ENCODE results near the gene SQOR.
"Not testable (repeated sequence)": the region's sequence is repeated elsewhere in the genome, so short reads cannot be mapped to it uniquely, and the experiment has no call there.

The SQOR gene

DNA sequence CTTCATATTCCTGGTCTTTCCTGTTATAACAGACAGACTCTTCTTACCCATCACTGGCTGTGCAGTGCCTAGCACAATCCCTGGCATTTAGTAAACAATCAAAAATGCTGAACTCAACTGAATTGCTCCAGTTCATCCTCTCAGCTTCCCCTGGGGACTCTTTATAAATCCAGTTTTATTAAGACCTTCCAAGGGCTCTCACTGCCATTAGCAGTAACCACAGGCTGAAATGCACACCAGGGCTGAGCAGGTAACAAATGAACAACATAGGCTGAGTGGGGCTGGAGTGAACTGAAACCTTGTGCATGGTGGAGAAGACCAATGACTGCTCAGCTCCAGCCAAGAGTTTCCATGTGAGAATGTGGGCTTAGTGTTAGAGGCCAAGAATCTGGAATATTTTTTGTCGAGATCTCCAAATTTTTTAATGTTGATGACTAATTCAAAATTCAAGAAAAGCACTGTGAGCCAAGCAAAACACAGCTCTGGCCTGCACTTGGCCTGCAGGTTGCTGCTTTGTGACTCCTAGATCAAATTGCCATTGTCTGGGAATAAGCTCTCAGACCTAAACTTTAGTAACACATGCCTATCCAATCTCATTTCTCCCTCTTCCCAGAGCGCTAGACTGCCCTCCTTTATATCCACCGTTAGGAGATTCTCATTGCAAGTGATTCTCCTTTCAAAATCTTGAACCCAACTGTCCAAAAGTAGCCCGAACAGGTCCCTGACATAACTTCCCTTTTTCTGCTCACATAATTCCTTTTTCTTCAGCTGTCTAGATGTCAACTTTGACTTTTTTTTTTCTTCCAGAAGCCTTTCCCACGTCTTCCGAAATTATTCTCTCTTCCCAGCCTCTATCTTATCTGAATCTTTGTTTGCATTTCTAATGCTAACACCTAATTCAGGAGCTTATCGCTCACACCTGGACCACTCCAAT, 7.4 kb downstream of the SQOR start:
- no peak for DNase-seq (ENCODE audit: low spot score in 2 of 2)
- H3K36me3 Mint-ChIP-seq = peaks cover 20% of the 10 kb centered on the region
- no peak overlapping the region for H3K27ac Mint-ChIP-seq
- peaks cover 40% of the 10 kb centered on the region for H3K4me1 Mint-ChIP-seq
- no peak overlapping the region for H3K4me3 Mint-ChIP-seq
- no peak for ATAC-seq (ENCODE audit: low read depth)
- H3K27me3 Mint-ChIP-seq = no peaks in the 10 kb centered on the region
- H3K9me3 Mint-ChIP-seq = no peaks in the 10 kb centered on the region

GRCh38 chr15:45644437-45644836, 9.6 kb downstream of the SQOR start:
- no peak for ATAC-seq (ENCODE audit: low read depth)
- Mint-ChIP-seq H3K9me3 (no peaks in the 10 kb centered on the region), H3K4me1 (peaks cover 31% of the 10 kb centered on the region), H3K27ac (no peak overlapping the region), H3K36me3 (peaks cover 15% of the 10 kb centered on the region), H3K4me3 (no peak overlapping the region), H3K27me3 (no peaks in the 10 kb centered on the region)
- DNase-seq (ENCODE audit: low spot score in 2 of 2) = no peak

DNA sequence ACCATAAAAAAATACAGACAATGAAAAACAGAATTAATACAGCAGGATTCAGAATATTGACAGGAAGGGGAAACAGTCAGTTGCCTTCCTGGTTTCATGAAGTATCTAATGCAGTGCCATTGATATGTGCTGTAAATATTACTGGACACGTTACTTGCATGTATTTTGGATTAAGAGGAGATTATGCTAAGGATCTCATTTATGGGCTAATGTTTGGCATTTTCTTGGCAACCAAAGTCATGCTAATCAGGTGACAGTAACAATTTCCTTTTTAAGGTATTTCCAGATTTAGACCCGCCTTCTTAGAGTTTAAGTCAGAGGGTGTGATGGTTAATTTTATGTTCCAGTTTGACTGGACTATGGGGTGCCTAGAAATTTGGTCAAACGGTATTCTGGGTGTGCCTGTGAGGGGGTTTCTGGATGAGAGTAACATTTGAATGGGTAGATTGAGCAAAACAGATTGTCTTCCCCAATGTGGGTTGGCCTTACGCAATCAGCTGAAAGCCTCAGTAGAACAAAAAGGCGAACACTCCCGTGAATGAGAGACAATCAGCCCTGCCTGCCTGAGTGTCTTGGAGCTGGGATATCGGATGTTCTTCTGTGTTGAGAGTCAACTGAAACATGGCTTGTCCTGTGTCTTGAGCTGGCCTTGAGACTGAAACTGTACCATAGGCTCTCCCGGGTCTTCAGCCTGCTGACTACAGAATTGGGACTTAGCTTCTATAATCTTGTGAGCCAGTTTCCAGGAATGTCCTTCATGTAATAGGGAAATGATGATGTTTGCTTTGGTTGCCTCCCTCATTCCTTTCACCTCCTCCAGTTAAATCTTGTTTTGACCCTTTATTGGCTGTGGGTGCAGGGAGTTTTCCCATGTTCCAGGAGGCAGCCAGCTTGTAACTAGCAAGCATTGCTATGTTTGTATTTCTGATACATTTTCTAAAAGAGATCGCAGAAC, 10.5 kb downstream of the SQOR start:
- DNase-seq (ENCODE audit: low spot score in 2 of 2) = no peak
- Mint-ChIP-seq H3K36me3 (peaks cover 10% of the 10 kb centered on the region), H3K27me3 (no peaks in the 10 kb centered on the region), H3K9me3 (no peaks in the 10 kb centered on the region), H3K4me3 (no peak overlapping the region), H3K27ac (peak overlapping the region; percentile 15), H3K4me1 (peaks cover 28% of the 10 kb centered on the region)
- no peak for ATAC-seq (ENCODE audit: low read depth)

DNA sequence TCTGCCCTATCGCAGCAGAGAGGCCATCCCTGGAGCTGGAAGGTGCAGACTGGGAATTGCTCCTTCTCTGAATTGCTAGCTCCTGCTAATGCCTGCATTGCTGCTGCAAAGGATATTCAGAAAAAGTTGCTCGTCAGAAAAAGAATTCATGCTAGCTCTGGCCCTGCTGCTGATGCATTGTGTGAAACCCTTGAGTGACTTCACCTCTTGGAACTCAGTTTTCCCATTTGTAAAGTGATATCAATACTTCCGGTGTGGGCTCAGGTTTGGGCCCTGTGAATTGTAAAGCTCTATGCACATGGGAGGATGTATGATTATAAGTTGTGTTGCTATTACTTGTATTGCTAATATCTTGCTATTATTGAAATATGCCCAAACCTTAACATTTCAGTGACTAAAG, 11.4 kb downstream of the SQOR start:
- H3K36me3 Mint-ChIP-seq = peaks cover 12% of the 10 kb centered on the region
- peaks cover 30% of the 10 kb centered on the region for H3K4me1 Mint-ChIP-seq
- H3K27ac Mint-ChIP-seq = no peak overlapping the region
- H3K4me3 Mint-ChIP-seq = no peak overlapping the region
- no peaks in the 10 kb centered on the region for H3K9me3 Mint-ChIP-seq
- ATAC-seq (ENCODE audit: low read depth) = no peak
- no peak for DNase-seq (ENCODE audit: low spot score in 2 of 2)
- no peaks in the 10 kb centered on the region for H3K27me3 Mint-ChIP-seq

DNA sequence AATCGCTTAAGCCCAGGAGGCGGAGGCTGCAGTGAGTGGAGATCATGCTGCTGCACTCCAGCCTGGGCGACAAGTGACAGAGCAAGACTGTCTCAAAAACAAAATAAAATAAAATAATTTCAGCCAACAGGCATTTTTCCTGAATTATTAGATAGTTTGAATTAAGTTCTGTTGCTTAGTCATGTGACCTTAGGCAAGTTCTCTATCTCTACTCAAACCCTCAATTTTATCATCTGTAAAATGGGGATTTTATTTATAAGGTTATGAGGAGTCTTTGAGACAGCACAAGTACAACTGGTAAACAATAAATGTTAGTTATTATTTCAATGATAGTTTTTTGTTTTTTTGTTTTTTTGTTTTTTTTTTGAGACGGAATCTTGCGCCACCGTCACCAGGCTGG, 13.0 kb downstream of the SQOR start:
- peaks cover 8% of the 10 kb centered on the region for H3K36me3 Mint-ChIP-seq
- peaks cover 20% of the 10 kb centered on the region for H3K4me1 Mint-ChIP-seq
- H3K27me3 Mint-ChIP-seq = no peaks in the 10 kb centered on the region
- no peak for ATAC-seq (ENCODE audit: low read depth)
- no peak overlapping the region for H3K27ac Mint-ChIP-seq
- DNase-seq (ENCODE audit: low spot score in 2 of 2) = no peak
- no peak overlapping the region for H3K4me3 Mint-ChIP-seq
- no peaks in the 10 kb centered on the region for H3K9me3 Mint-ChIP-seq

- peaks cover 7% of the 10 kb centered on the region for H3K36me3 Mint-ChIP-seq
- ATAC-seq (ENCODE audit: low read depth) (no peak), DNase-seq (ENCODE audit: low spot score in 2 of 2) (no peak)
- H3K27me3 Mint-ChIP-seq = no peaks in the 10 kb centered on the region
- H3K27ac Mint-ChIP-seq = no peak overlapping the region
- H3K4me3 Mint-ChIP-seq = no peak overlapping the region
- no peaks in the 10 kb centered on the region for H3K9me3 Mint-ChIP-seq
- H3K4me1 Mint-ChIP-seq = peaks cover 26% of the 10 kb centered on the region
These were observed 13.8 kb downstream of the SQOR start for GRCh38 chr15:45648521-45649200.

DNA sequence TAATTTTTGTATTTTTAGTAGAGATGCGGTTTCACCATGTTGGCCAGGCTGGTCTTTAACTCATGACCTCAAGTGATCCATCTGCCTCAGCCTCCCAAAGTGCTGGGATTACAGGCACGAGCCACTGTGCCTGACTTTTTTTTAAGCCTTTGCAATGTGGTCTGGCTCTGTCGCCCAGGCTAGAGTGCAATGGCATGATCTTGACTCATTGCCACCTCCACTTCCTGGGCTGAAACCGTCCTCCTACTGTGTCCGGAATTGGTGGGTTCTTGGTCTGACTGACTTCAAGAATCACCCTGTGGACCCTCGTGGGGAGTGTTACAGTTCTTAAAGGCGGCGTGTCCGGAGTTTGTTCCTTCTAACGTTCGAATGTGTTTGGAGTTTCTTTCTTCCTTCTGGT, 15.2 kb downstream of the SQOR start:
- peak overlapping the region; percentile 14 for H3K4me3 Mint-ChIP-seq
- H3K9me3 Mint-ChIP-seq; H3K36me3 Mint-ChIP-seq; H3K27me3 Mint-ChIP-seq; DNase-seq (ENCODE audit: low spot score in 2 of 2); H3K27ac Mint-ChIP-seq; ATAC-seq (ENCODE audit: low read depth): not testable (repeated sequence)
- H3K4me1 Mint-ChIP-seq = peaks cover 31% of the 10 kb centered on the region

DNA sequence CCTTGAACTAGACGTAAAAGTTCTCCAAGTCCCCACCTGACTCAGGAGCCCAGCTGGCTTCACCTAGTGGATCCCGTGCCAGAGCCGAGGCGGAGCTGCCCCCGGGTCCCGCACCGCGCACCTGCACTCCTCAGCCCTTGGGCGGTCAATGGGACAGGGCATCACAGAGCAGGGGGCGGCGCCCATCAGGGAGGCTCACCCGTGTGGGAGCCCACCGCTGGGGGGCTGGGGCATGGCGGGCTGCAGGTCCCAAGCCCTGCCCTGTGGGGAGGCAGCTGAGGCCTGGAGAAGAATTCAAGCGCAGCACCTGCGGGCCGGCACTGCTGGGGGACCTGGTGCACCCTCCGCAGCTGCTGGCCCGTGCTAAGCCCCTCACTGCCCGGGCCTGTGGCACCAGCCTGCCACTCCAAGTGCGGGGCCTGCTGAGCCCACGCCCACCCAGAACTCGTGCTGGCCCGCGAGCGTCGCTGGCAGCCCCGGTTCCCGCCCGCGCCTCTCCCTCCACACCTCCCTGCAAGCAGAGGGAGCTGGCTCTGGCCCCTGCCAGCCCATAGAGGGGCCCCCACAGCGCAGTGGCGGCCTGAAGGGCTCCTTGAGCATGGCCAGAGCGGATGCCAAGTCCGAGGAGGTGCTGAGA, 16.2 kb downstream of the SQOR start:
- H3K9me3 Mint-ChIP-seq = no peaks in the 10 kb centered on the region
- H3K4me1 Mint-ChIP-seq = peaks cover 26% of the 10 kb centered on the region
- H3K27ac Mint-ChIP-seq = no peak overlapping the region

GRCh38 chr15:45653702-45654424, 19.0 kb downstream of the SQOR start:
- H3K27ac Mint-ChIP-seq = no peak overlapping the region
- no peak overlapping the region for H3K4me3 Mint-ChIP-seq
- peaks cover 23% of the 10 kb centered on the region for H3K4me1 Mint-ChIP-seq
- ATAC-seq (ENCODE audit: low read depth) (no peak), DNase-seq (ENCODE audit: low spot score in 2 of 2) (no peak)
- peaks cover 13% of the 10 kb centered on the region for H3K36me3 Mint-ChIP-seq
- H3K27me3 Mint-ChIP-seq = no peaks in the 10 kb centered on the region
- H3K9me3 Mint-ChIP-seq = no peaks in the 10 kb centered on the region

More for the DNA sequence above, 16.2 kb downstream of the SQOR start:
- no peak for DNase-seq (ENCODE audit: low spot score in 2 of 2)
- H3K4me3 Mint-ChIP-seq = no peak overlapping the region
- no peaks in the 10 kb centered on the region for H3K27me3 Mint-ChIP-seq
- H3K36me3 Mint-ChIP-seq = peaks cover 8% of the 10 kb centered on the region
- ATAC-seq (ENCODE audit: low read depth) = no peak

- ATAC-seq (ENCODE audit: low read depth) = no peak
- no peak overlapping the region for H3K4me3 Mint-ChIP-seq
- peaks cover 22% of the 10 kb centered on the region for H3K4me1 Mint-ChIP-seq
- peaks cover 20% of the 10 kb centered on the region for H3K36me3 Mint-ChIP-seq
- DNase-seq (ENCODE audit: low spot score in 2 of 2) = no peak
- no peak overlapping the region for H3K27ac Mint-ChIP-seq
- H3K27me3 Mint-ChIP-seq = no peaks in the 10 kb centered on the region
- H3K9me3 Mint-ChIP-seq = no peaks in the 10 kb centered on the region
These were observed 19.9 kb downstream of the SQOR start for GRCh38 chr15:45654749-45655148.

GRCh38 chr15:45657254-45657653, 22.4 kb downstream of the SQOR start:
- ATAC-seq (ENCODE audit: low read depth) = no peak
- Mint-ChIP-seq H3K4me3 (no peak overlapping the region), H3K4me1 (peaks cover 19% of the 10 kb centered on the region), H3K36me3 (peaks cover 27% of the 10 kb centered on the region), H3K9me3 (no peaks in the 10 kb centered on the region), H3K27ac (no peak overlapping the region), H3K27me3 (no peaks in the 10 kb centered on the region)
- DNase-seq (ENCODE audit: low spot score in 2 of 2) = no peak

DNA sequence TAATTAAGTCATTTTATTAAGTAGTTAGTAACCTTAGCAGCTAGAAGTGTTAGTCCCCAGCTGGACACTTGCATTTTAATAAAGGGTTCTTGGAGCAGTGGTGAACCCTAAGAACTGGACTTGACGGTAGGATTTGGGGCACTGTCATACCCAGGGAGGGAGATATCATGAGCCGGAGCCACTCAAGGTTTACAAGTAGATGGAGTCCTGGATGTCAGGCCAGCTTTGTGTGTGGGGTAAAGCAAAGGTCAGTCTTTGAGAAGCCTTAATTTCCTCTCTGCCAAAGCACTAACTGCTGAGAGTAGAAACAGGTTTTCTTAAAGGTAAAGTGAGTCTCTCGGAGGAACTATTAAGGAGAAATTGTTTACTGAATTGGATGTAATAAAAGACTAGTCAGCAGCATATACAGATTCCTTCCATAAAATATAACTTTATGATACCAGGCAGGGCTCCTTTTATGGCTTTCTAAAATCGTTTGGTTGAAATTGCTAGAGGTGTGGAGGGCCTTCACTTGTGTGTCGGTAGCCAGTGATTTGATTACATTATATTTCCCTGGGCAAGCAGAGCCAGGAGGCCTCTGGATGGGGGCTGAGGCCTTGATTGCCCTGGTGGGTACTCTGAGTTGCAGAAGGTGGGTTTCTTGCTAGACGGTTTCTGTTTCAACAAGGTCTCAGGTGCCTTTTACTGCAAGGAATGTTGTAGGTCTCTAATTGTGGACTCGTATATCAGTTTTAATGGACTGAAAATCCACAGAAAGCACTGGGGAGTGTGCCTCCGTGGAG, 23.1 kb downstream of the SQOR start:
- DNase-seq (ENCODE audit: low spot score in 2 of 2) = no peak
- Mint-ChIP-seq H3K36me3 (peaks cover 30% of the 10 kb centered on the region), H3K4me3 (no peak overlapping the region), H3K9me3 (no peaks in the 10 kb centered on the region), H3K27me3 (no peaks in the 10 kb centered on the region), H3K4me1 (peaks cover 19% of the 10 kb centered on the region), H3K27ac (no peak overlapping the region)
- no peak for ATAC-seq (ENCODE audit: low read depth)

Measured in memory B cell (primary cell).